Astrocyte of the spinal cord (primary cell): Measurements from ENCODE around the gene MT1X.
"Not testable (repeated sequence)": the region's sequence is repeated elsewhere in the genome, so short reads cannot be mapped to it uniquely, and the experiment has no call there.

Source experiments
- DNase-seq: peaks from one replicate; pipeline ENCODE4 v3.0.0; 2011; ENCODE audit warnings: low read depth, low spot score
- H3K4me3 ChIP-seq: 2 replicates; pipeline ENCODE4 v1.5.1; 2011; ENCODE audit warnings: low read depth, mild to moderate bottlenecking, low read length, moderate library complexity
- in situ Hi-C: cut with HindIII; loops from 2 replicates; pipeline ENCODE4 v1.10.0; 2017; ENCODE audit warnings: low sequenced_read_pairs
- TF ChIP-seq, protein P1 (sequence below): IDR thresholded peaks from 2 replicates; pipeline ENCODE4 v1.5.1; 2012; ENCODE audit warnings: low read depth, mild to moderate bottlenecking, low read length, inconsistent platforms

Gene MT1X

DNA sequence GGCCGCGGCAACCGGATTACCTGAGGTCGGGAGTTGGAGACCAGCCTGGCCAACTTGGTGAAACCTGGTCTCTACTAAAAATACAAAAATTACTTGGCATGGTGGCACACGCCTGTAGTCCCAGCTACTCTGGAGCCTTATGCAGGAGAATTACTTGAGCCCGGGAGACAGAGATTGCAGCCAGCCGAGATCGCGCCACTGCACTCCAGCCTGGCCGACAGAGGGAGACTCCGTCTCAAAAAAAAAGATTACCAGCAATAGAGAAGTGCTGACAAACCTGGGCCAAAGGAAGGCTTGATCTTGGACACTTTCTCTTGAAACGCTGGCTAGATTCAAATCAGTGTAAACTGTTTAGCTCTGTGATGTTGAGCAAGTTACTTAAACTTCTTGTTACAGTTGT is 8.3 kb upstream of the MT1X start:
- in situ Hi-C loops = no loop called here
- peak; percentile 27 for DNase-seq
- H3K4me3 ChIP-seq = no peak overlapping the region
- TF ChIP-seq, protein P1, sequence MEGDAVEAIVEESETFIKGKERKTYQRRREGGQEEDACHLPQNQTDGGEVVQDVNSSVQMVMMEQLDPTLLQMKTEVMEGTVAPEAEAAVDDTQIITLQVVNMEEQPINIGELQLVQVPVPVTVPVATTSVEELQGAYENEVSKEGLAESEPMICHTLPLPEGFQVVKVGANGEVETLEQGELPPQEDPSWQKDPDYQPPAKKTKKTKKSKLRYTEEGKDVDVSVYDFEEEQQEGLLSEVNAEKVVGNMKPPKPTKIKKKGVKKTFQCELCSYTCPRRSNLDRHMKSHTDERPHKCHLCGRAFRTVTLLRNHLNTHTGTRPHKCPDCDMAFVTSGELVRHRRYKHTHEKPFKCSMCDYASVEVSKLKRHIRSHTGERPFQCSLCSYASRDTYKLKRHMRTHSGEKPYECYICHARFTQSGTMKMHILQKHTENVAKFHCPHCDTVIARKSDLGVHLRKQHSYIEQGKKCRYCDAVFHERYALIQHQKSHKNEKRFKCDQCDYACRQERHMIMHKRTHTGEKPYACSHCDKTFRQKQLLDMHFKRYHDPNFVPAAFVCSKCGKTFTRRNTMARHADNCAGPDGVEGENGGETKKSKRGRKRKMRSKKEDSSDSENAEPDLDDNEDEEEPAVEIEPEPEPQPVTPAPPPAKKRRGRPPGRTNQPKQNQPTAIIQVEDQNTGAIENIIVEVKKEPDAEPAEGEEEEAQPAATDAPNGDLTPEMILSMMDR = peak; percentile 63

DNA sequence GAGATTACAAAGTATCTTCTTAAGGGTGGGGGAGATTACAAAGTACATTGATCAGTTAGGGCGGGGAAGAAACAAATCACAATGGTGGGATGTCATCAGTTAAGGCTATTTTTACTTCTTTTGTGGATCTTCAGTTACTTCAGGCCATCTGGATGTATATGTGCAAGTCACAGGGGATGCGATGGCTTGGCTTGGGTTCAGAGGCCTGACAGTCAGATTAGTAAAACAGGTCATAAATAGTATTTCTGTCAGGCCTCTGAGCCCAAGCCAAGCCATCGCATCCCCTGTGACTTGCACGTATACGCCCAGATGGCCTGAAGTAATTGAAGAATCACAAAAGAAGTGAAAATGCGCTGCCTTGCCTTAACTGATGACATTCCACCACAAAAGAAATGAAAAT is 7.7 kb upstream of the MT1X start:
- in situ Hi-C loops, H3K4me3 ChIP-seq, DNase-seq: not testable (repeated sequence)

DNA sequence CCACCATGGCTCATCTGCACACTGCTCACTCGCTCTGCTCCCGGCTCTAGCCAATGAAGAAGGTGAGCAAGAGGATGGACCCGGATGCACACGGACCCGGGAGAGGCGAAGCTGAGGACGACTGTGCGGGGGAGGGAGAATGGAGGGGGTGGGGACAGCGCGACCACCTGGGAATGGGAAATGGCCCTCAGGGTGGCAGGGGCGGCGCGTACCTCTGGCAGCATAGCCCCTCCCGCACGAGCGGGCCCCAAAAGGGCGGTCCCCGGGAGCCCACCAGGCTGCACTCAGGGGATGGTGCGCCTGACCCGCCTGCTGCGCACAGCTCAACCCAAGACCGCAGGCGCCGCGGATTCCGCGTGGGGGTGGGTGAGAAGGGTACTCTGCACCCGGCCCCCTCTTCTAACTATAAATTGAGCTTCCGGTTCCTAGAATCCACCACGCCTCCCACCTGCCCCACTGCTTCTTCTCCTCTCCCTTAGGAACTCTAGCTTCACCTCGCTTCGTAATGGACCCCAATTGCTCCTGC is 6.5 kb upstream of the MT1X start:
- H3K4me3 ChIP-seq = no peak overlapping the region
- no peak for DNase-seq
- in situ Hi-C loops = no loop called here
- TF ChIP-seq, protein P1 = no peak

DNA sequence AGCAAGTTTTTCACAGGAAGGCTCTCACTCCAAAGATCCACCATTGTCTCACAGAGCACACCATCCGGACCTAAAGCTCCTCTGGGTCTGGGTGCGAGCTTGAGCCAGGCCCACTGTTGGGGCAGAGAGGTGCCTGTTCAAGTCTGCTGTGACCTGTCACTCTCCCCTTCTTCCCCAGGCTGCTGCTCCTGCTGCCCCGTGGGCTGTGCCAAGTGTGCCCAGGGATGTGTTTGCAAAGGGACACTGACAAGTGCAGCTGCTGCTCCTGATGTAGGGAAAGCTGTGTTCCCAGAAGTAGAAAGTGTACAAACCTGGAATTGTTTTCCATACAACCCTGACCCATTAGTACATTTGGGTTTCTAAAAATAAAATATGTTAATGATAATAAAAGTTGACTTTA is 4.8 kb upstream of the MT1X start:
- no peak for DNase-seq
- TF ChIP-seq, protein P1 = no peak
- no peak overlapping the region for H3K4me3 ChIP-seq
- in situ Hi-C loops = no loop called here

DNA sequence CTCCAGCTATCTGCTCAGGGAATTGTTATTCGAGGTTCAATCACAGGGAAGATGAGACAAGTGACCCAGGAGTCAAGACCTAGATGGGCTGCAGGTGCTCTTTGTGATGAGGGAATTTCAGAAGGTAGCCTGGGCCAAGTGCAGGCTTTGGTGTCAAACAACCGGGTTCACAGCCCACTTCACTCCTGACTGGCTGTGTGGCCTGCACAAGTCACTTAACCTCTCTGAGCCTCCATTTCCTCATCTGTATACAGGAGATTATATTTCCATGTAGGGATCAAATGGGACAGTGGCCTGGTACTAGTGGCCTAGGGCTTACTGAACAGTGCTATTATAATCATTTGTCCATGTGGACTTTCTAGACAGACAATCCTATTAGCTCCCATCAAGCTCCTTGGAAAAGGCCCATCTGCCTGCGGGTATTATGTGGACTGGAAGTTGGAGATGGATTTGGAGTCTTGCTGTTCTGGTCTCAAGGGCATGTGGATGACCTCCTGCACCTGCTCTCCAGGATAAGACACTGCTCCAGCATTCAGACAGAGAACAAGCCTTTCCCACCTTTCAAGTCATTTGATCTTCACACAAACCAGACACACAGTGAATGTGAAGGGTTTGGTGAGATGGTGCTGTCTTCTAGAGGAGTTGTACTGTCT is 3.1 kb upstream of the MT1X start:
- no peak overlapping the region for H3K4me3 ChIP-seq
- no peak for DNase-seq
- in situ Hi-C loops = no loop called here
- TF ChIP-seq, protein P1 = no peak

DNA sequence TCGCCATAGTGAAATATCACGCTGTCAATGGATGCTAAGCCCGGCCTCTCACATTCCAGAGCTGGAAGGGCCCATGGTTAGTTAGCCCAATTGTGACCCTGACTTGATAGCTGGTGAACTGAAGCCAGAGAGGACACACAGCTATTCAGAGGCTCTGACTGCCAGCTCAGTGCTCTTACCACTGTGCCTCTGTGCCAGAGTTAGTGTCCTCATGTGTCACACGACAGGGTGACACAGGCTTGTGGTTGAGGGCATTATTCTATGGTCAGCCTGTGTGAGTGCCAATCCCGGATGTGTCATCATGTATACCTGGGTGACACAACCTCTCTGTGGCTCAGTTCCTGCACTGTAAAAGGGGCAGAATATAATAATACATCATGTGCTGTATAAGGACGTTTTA is 2.5 kb upstream of the MT1X start:
- H3K4me3 ChIP-seq = no peak overlapping the region
- in situ Hi-C loops = no loop called here
- no peak for DNase-seq
- TF ChIP-seq, protein P1 = no peak

DNA sequence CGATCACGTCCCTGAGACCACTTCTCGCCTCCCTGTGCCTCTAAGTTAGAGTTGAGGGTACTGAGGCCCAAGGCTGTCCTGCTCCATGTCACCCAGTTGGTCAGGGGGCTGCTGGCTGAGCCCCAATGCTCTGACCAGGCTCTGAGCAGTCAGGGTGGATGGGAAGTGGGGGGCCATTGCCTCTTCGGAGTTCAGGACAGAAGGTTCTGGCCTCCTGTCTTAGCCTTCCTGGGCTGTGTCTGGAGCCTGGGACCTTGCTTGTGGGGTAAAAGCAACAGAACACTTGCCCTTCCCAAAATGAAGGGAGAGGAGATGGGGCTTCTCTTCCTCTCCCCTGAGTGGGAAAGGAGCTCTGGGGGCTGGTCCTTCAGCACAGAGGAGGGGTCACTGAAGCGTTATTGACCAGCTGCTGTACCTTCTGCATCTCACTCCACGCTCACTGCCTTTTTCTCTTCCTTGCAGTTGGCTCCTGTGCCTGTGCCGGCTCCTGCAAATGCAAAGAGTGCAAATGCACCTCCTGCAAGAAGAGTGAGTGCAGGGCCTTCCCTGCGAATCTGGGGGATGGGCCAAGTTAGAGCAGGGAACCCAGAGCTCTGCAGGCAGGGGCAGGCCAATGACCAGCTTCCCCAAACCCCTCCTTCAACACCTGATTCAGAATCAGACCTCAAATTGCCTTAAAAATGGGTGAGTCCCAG is 580 bp downstream of the MT1X start:
- in situ Hi-C loops = no loop called here
- no peak for DNase-seq
- H3K4me3 ChIP-seq = peak overlapping the region; percentile 55
- TF ChIP-seq, protein P1 = no peak
